AG04449 (cell line): ENCODE results near the gene ISX.

ENCODE experiments used
- CTCF ChIA-PET: fragments of 350-600 bp; formaldehyde crosslinking; extraction: SDS; loops from one replicate; lab custom pipeline; 2021; ENCODE audit warnings: antibody characterized with exemption; lab: Yijun Ruan, JAX
- POLR2A ChIA-PET: fragments of 400-600, 350-600 bp; formaldehyde crosslinking; extraction: SDS; loops from one replicate; lab custom pipeline; 2020; ENCODE audit warnings: antibody characterized with exemption, inconsistent platforms; lab: Yijun Ruan, JAX
- DNase-seq: peaks from one replicate; pipeline ENCODE4 v3.0.0-alpha.2; 2010; ENCODE audit warnings: low read depth, low spot score
- H3K4me3 ChIP-seq: 2 replicates; pipeline ENCODE4 v1.5.1; 2011; ENCODE audit warnings: low read depth, mild to moderate bottlenecking, control low read depth, low read length
- TF ChIP-seq, protein P1 (sequence below): IDR thresholded peaks from one replicate; pipeline ENCODE4 v1.5.1; 2011; ENCODE audit warnings: mild to moderate bottlenecking, moderate library complexity, low read length, control low read depth, inconsistent platforms; ENCODE audit not compliant: insufficient read depth; ENCODE audit errors: missing control alignments

ISX gene

DNA sequence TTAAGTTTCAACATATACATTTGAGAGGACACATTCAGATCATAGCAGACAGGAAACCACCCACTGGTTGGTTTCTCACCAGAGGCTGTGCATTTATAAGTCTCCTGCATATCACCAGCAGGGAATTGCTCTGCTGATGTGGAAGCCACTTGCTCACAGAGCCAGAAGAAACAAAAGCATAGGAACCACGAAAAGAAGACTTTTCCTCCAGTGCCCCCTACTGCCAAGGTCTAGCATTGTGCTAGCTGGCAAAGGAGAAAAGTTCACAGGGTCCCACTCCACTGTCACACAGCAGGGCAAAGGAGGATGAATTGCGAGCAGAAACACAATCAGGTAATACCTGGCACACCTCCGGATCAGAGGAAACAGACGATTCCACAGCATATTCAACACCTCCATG, 28.9 kb upstream of the ISX start:
- DNase-seq = no peak
- ChIA-PET CTCF (interaction anchor here (0.6 to 1.5 kb wide), 4 partner anchors 9 to 622 kb away, joined by 3 to 5 read pairs (median 4); no protein-coding TSS in a partner anchor), POLR2A (no interaction called here)
- H3K4me3 ChIP-seq = no peak overlapping the region
- TF ChIP-seq, protein P1, sequence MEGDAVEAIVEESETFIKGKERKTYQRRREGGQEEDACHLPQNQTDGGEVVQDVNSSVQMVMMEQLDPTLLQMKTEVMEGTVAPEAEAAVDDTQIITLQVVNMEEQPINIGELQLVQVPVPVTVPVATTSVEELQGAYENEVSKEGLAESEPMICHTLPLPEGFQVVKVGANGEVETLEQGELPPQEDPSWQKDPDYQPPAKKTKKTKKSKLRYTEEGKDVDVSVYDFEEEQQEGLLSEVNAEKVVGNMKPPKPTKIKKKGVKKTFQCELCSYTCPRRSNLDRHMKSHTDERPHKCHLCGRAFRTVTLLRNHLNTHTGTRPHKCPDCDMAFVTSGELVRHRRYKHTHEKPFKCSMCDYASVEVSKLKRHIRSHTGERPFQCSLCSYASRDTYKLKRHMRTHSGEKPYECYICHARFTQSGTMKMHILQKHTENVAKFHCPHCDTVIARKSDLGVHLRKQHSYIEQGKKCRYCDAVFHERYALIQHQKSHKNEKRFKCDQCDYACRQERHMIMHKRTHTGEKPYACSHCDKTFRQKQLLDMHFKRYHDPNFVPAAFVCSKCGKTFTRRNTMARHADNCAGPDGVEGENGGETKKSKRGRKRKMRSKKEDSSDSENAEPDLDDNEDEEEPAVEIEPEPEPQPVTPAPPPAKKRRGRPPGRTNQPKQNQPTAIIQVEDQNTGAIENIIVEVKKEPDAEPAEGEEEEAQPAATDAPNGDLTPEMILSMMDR = no peak

DNA sequence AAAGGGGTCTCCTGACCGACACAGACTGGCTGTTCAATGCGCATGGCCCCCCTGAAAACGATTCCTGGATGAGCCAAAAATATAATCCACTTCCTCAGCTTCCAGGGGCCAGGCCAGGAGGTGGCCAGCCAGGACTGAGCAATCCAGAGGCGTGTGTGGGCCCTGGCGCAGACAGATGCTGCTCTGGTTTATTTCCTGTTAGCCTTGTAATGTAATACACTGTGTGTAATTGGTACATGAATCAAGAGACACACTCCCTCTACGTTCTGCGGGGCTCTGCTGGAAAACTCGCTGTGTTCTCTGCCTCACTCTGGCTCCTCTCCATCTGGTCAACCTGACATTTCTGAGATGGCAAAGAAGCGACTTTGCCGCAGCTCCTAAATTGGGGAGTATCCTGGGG, 26.3 kb upstream of the ISX start:
- ChIA-PET CTCF (no interaction called here), POLR2A (no interaction called here)
- no peak overlapping the region for H3K4me3 ChIP-seq
- DNase-seq = no peak
- TF ChIP-seq, protein P1 = no peak

DNA sequence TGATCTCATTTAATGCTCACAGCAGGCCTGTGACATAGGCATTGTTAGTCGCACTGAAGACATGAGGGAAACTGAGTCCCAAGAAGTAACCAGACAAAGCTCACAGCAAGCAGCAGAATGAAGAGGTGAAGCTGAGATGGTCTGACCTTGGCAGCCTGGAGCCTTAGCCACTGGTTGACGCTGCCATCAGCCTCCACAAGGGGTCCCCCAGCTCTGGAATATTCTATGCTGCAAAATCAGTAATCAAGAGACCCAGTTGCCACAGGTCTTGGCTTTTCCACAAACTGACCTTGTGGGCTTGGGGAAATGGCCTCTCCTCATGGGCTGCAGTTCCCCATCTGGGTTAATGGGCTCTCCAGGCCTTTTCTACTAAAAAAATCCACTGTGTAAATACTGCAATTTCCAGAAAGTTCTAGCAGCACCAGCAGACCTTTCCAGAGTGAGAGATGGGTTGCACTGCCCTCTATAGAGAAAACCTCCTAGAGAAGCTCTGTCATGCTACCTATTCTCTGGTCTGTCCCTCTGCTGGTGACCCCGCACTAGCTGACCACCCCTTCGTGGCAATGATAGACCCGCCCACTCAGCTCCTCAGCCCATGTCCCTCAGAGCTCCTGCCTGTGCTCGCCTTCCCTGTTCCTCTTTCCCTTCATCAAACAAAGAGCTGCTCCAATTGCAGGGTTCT, 22.6 kb upstream of the ISX start:
- no peak for DNase-seq
- no peak overlapping the region for H3K4me3 ChIP-seq
- ChIA-PET POLR2A (no interaction called here), CTCF (interaction anchor here (0.8 to 3.6 kb wide), 7 partner anchors 10 to 188 kb away, joined by 3 to 20 read pairs (median 4); no protein-coding TSS in a partner anchor)
- TF ChIP-seq, protein P1 = peak; percentile 43

DNA sequence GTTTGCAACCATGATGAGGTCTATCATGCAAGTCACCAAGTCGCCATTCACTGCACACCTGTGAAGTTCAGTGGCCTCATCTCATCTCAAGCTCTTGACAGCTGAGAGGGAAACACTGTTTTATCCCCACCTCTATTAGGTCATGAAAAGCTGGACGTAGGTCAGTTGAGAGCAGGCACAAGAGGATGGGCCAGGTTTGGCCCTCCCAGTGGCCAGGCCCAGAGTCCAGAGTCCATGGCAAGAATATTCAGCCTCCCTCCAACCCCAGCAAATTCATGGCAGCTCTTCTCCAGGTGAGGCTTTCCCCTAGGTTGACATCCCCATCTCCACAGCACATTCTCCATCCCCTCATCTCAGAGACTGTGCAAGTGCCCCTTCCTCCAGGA, 22.0 kb upstream of the ISX start:
- no peak overlapping the region for H3K4me3 ChIP-seq
- POLR2A ChIA-PET = no interaction called here
- CTCF ChIA-PET = interaction anchor here (0.8 to 3.6 kb wide), 7 partner anchors 9 to 188 kb away, joined by 3 to 20 read pairs (median 4); no protein-coding TSS in a partner anchor
- TF ChIP-seq, protein P1 = no peak
- no peak for DNase-seq

DNA sequence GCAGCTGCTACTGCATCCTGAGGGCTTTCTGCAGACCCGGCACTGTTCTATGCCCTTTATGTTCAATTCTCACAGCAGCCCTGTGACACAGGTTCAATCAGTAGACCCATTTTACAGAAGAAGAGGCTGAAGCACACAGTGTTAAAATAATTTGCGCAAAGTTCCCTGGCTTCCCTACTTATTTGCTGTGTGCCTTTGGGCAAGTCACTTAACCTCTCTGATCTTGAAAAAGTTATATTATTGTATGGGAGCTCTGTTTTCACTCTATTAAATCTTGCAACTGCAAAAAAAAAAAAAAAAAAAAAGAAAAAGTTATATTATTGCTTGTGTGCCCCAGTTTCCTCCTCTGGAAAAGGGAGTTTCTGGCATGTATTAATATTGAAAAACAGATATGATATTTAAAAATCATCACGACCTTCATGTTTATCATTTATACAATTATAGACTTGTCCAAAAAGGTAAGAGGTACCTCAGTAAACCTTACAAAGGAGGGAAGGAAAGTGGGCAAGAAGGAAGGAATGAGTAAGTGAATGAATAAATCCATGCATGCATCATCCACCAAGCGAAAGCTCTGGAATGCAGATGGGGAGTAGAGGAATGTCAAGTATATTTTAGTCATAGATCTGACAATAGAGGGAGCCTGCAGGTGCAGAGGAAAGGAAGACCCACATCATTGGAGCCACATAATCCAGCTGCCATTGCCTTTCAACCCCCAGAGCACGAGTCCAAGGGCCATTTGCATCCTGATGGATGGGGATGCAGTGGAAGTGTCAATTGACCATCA, 21.2 kb upstream of the ISX start:
- DNase-seq = no peak
- POLR2A ChIA-PET = no interaction called here
- no peak overlapping the region for H3K4me3 ChIP-seq
- CTCF ChIA-PET = interaction anchor here (0.8 to 3.6 kb wide), 6 partner anchors 22 to 632 kb away, joined by 3 to 20 read pairs (median 4); no protein-coding TSS in a partner anchor
- TF ChIP-seq, protein P1 = no peak

DNA sequence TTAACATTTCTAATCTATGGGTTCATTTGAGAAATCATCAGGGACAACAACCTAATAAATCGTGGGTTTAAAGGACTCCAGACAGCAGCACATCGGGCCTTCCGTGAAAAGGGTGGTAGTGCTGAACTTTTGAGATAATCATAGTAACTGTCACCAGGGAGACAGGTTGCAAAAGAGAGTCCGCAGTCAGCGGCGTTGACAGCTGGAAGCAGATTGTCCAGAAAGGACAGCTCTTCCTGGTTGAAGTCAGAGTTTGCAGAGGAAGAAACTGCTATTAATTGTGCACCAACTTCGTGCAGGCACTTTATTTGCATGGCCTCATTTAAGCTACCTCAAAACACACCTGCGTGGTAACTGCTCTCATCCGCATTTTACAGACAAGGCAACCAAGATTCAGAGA, 20.5 kb upstream of the ISX start:
- POLR2A ChIA-PET = no interaction called here
- CTCF ChIA-PET = interaction anchor here (1.1 to 3.6 kb wide), 5 partner anchors 101 to 633 kb away, joined by 3 to 20 read pairs (median 6); no protein-coding TSS in a partner anchor
- TF ChIP-seq, protein P1 = no peak
- no peak for DNase-seq
- no peak overlapping the region for H3K4me3 ChIP-seq
